IPS-18a (cell line): ENCODE data around the gene ADCY3.

Experiments used
- H3K27ac ChIP-seq: one replicate; pipeline ENCODE4 v1.5.1; 2013; ENCODE audit warnings: low read length
- H3K27me3 ChIP-seq: one replicate; pipeline ENCODE4 v1.6.1; 2013; ENCODE audit warnings: mild to moderate bottlenecking, low read length; ENCODE audit not compliant: control insufficient read depth, insufficient read depth
- H3K36me3 ChIP-seq: one replicate; pipeline ENCODE4 v1.6.1; 2013; ENCODE audit warnings: low read depth, low read length; ENCODE audit not compliant: control insufficient read depth
- H3K4me1 ChIP-seq: one replicate; pipeline ENCODE4 v1.6.1; 2013; ENCODE audit warnings: low read depth, low read length; ENCODE audit not compliant: control insufficient read depth
- H3K4me3 ChIP-seq: one replicate; pipeline ENCODE4 v1.5.1; 2013; ENCODE audit warnings: low read length
- H3K9ac ChIP-seq: one replicate; pipeline ENCODE4 v1.6.1; 2013; ENCODE audit warnings: mild to moderate bottlenecking, low read length, moderate library complexity
- H3K9me3 ChIP-seq: one replicate; pipeline ENCODE4 v1.6.1; 2013; ENCODE audit warnings: low read depth, low read length; ENCODE audit not compliant: control insufficient read depth

Gene ADCY3

DNA sequence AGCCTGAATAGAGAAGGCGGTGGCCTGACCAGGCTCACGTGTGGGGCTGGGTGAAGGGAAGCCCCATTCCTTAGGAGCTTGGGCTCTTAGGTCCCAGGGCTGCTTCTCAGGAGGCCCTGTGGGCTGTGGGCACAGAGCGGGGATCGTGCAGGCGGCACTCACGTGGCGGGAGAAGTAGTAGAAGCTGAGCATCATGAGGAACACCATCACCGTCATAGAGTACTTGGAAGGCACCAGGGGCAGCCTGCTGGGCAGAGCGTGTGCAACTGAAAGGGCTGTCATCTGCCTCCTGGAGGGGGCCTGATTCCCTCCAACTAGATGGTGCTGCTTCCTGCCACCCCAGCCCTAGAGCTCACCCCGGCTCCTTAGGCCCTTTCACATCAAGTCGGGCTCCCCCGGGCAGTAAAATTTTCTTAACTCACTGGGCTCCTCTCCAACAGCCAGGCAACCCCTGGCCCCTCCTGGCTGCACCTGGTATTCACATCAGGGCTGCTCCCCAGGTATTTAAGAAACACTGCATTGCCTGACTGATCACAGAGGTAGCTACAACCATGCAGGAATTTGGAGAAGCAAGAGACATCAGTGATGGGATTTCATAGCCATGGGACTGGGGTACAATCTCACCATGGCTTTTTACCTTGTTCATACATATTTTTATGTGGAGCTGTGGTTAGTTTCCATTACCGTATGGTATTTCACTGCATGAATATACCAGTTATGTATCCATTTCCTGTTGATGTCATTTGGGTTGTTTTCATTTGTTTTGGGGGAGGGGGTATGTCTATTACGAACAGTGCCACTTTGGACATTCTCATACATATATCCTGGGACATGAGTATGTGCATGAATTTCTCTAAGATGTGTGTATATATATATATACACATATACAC is 93.9 kb downstream of the ADCY3 start:
- Histone ChIP-seq H3K4me1 (peaks cover 28% of the 10 kb centered on the region), H3K27ac (no peak overlapping the region), H3K27me3 (no peaks in the 10 kb centered on the region), H3K36me3 (peaks cover 12% of the 10 kb centered on the region), H3K9ac (no peak overlapping the region), H3K9me3 (no peaks in the 10 kb centered on the region), H3K4me3 (no peak overlapping the region)

DNA sequence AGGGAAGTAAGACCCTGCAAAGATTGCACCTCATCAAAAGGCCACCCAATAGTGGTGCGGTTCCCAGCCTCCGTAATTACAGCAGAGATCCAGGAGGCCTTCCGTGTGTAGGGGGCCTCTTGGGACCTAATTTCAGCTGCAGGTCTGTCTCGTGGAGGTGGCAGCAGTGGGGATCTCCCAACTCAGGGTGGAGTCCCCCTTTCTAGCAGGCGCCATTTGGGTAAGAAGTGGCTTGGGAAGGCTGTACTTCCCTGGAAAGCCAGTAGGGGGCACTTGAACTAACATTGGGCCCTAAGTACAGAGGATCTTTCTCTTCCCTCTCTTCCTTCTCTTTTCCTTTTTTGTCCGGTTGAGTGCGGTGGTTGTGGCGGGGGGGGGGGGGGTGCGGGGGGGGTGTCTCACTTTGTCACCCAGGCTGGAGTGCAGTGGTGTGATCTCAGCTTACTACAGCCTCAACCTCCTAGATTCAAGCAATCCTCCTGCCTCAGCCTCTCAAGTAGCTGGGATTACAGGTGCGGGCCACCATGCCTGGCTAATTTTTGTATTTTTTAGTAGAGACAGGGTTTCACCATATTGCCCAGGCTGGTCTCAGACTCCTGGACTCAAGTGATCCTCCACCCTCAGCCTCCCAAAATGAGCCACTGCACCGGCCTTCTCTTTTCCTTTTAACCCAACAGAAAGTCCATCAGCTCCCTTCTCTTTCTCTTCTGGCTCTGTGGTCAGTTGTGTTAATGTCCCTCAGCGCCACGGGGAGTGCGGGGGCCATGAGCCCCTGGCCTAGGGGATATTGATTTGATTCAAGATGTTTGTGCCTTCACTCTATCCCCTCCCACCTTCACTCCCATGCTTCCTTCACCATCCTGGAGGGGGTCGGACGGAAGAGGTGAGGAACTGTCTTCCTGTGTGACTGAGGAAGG is 94.8 kb downstream of the ADCY3 start:
- peaks cover 32% of the 10 kb centered on the region for H3K4me1 ChIP-seq
- H3K27ac ChIP-seq, result no peak overlapping the region
- H3K9me3 ChIP-seq, result no peaks in the 10 kb centered on the region
- H3K36me3 ChIP-seq, result peaks cover 20% of the 10 kb centered on the region
- H3K4me3 ChIP-seq, result no peak overlapping the region
- H3K9ac ChIP-seq, result no peak overlapping the region
- no peaks in the 10 kb centered on the region for H3K27me3 ChIP-seq

DNA sequence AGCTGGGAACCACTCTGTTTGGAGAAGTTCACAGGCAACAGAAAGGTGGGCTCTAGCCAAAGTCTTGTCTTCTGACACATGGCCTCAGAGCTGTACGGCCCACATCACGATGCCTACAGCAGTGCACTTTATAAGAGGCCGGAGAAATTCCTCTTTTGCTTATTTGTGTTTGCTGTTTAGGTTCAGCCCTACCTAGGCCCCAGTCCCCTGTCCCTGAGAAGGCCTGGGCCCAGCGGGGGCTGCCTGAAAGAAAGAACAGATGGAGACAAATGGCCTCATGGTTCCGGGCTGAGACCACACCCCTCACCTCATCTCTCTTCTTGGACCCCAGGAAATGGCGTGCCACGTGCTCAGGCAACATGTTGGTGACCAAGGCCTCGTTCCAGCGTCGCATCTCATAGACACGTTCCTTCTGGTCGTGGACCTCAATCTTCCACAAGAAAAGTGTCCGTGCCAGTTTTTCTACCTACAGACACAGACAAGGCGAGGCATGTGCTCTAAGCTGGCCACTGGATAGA is 95.9 kb downstream of the ADCY3 start:
- Histone ChIP-seq H3K4me3 (no peak overlapping the region), H3K9me3 (no peaks in the 10 kb centered on the region), H3K27ac (no peak overlapping the region), H3K36me3 (peaks cover 29% of the 10 kb centered on the region), H3K9ac (no peak overlapping the region), H3K27me3 (no peaks in the 10 kb centered on the region), H3K4me1 (peaks cover 32% of the 10 kb centered on the region)

DNA sequence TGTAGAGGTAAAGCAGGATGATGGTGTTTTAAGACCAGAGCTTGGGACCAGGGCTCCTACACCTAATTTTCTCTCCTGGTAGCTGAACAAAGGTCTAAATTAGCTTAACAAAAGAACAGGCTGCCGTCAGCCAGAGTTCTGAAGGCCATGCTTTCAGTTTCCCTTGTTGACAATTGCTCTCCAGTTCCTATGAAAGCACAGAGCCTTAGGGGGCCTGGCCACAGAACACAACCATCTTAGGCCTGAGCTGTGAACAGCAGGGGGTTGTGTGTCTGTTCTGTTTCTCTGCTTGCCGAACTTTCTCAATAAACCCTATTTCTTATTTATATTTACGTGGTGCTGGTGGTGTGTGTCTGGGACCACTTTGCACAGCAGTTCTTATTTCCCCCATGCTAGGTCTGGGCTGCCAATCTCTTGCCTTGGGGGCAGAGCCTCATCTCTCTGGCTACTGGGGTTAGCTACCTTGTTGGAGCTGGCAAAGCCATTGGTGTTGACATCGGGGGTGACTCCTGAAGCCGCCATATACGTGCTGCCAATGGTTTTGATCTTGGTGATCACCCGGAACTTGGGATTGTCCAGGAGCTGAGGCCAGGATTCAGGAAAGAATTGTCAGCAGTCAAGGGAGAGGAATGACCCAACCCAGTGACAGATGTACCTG is 97.9 kb downstream of the ADCY3 start:
- peak overlapping the region; percentile 44 for H3K4me3 ChIP-seq
- H3K27ac ChIP-seq, result peak overlapping the region; percentile 85
- H3K27me3 ChIP-seq, result no peaks in the 10 kb centered on the region
- H3K4me1 ChIP-seq, result peaks cover 32% of the 10 kb centered on the region
- H3K9ac ChIP-seq, result peak overlapping the region; percentile 34
- no peaks in the 10 kb centered on the region for H3K9me3 ChIP-seq
- H3K36me3 ChIP-seq, result peaks cover 47% of the 10 kb centered on the region

DNA sequence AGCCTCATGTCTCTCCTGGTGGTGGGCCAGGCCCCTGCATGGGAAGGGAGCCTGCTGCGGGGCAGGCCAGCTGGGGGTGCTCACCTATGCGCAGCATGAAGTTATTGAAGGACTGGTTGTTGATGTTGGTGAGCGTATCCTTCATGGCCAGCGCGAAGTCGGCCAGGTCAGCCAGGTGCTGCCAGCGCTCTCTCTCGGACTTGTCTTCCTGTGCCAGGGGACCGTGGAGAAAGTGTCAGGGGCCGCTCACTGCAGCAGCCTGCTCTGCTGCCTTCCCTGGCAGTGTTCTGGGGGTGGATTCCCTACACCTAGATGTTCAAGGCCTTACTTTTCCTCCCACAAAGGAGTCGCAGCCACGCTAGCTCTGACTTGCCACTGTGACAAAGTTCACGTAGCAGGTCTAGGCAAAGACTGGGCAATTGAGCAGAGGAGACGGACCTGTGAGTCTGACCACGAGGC is 98.6 kb downstream of the ADCY3 start:
- H3K9ac ChIP-seq, result peak overlapping the region; percentile 34
- H3K4me3 ChIP-seq, result peak overlapping the region; percentile 44
- peak overlapping the region; percentile 85 for H3K27ac ChIP-seq
- peaks cover 54% of the 10 kb centered on the region for H3K36me3 ChIP-seq
- H3K4me1 ChIP-seq, result peaks cover 32% of the 10 kb centered on the region
- H3K27me3 ChIP-seq, result no peaks in the 10 kb centered on the region
- no peaks in the 10 kb centered on the region for H3K9me3 ChIP-seq

DNA sequence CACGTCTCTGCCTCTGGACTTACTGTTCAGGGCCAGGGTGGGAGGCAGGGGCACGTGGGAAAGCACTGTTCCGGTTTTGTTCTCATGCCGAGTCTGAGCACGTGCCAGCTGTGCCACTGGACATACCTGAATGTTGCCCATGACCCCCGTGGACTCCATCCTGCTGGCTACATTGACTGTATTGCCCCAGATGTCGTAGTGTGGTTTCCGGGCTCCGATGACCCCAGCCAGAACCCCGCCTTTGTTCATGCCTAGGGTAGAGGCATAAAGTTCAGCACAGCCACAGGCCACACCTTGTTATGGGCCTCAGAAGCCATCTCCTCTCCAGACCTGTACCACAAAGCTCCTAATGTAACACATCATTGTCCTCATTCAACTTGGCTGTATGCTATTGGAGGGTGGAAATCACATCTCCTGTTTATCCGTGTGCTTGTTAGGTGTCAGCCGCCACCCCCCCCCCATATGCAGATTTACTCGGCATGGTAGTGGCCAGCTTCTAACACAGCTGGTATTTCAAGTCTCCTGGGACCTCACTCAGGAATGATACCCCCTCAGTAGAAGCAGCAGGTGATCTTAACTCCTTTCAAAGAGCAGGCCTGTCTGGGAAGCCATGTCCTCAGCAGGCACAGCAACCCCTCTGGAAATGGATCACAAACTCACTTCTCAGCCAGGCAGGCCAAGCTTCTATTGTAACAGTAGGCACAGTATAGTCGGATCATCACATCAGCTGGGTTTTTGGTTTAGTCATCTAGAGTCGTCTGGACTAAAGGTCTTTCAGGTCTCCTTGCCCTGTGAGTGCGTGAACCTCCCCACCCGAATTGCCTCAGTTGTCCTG is 99.2 kb downstream of the ADCY3 start:
- H3K36me3 ChIP-seq, result peaks cover 60% of the 10 kb centered on the region

DNA sequence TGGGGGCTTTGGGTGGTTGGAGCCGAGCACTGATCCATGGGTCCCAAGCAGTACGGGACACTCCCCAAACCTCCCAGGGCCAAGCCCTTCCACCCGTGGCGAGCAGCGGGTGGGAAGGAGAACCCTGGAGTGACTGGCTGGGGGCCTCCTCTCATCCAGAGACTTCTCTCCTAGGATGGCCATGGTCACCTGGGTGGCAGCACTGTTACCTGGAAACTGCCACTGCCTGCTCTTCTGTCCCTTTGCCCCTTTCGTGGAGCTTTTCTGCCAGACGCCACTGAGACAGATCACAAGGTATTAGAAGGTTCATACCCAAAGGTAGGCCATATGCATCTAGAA is 99.9 kb downstream of the ADCY3 start:
- no peak overlapping the region for H3K27ac ChIP-seq
- H3K27me3 ChIP-seq, result no peaks in the 10 kb centered on the region
- H3K36me3 ChIP-seq, result peaks cover 67% of the 10 kb centered on the region

More for the DNA sequence above, 99.2 kb downstream of the ADCY3 start:
- Histone ChIP-seq H3K27me3 (no peaks in the 10 kb centered on the region), H3K9me3 (no peaks in the 10 kb centered on the region), H3K4me3 (peak overlapping the region; percentile 44), H3K9ac (no peak overlapping the region), H3K27ac (peak overlapping the region; percentile 85), H3K4me1 (peaks cover 27% of the 10 kb centered on the region)

DNA sequence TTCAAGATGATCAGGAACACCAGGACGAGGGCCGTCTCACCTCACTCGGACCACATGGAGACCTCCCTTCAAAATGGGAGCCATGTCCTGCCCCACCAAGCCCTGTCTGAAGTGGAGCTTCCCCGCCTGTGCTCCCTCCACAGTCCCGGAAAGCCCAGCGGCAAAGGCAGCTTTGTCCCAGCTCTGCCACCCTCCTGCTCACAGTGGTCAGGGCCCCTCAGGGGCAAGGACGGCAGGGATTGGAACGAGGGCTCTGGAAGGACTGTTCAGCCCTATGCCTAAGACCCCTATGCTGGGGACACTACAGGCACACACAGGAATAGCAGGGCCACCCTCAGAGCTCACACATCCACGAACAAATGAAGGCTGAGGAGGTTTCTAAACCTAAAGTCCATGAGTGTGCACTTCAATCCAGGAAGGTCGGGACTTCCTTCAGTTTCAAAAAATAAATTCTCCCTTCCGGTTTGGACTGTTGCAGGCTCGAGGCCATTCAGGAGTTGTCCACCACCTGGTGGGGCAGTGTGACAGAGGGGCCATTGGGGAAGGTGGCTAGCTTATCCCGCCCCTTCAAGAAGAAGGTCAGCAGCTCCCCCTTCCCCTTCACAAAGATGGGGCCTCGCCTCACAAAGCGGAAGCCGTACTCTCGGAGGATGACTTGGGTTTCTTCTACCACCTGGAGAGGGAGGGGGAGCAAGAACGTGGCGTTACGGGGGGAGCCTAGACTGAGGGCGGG is 100.4 kb downstream of the ADCY3 start:
- Histone ChIP-seq H3K4me1 (peaks cover 26% of the 10 kb centered on the region), H3K36me3 (peaks cover 72% of the 10 kb centered on the region), H3K27ac (no peak overlapping the region), H3K9me3 (no peaks in the 10 kb centered on the region), H3K4me3 (no peak overlapping the region), H3K27me3 (no peaks in the 10 kb centered on the region), H3K9ac (no peak overlapping the region)

More for the DNA sequence above, 99.9 kb downstream of the ADCY3 start:
- peaks cover 26% of the 10 kb centered on the region for H3K4me1 ChIP-seq
- no peak overlapping the region for H3K9ac ChIP-seq
- no peak overlapping the region for H3K4me3 ChIP-seq
- no peaks in the 10 kb centered on the region for H3K9me3 ChIP-seq

DNA sequence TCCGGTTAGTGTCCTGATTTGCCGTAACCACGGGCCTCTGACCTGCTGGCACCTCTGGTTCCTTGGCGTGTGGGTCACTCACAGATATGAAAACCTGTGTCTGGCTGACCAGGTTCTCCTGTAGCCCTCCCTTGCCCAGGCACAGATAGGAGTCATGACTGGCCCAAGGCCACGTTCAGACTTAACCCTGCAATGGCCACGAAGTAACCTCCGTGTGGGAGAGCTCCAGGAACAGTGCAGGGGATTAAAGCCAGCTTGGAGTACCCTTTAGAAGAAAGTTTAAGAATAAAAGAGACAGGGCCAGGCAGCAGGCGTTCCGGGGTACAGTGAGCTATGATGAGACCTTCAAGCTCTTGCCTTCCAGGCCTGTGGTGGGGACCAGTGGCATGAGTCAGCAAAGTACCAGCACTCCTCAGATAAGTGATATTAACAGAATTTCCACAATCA is 101.3 kb downstream of the ADCY3 start:
- H3K9me3 ChIP-seq, result no peaks in the 10 kb centered on the region
- peaks cover 26% of the 10 kb centered on the region for H3K4me1 ChIP-seq
- no peak overlapping the region for H3K27ac ChIP-seq
- H3K27me3 ChIP-seq, result no peaks in the 10 kb centered on the region
- no peak overlapping the region for H3K9ac ChIP-seq
- H3K36me3 ChIP-seq, result peaks cover 81% of the 10 kb centered on the region
- no peak overlapping the region for H3K4me3 ChIP-seq

DNA sequence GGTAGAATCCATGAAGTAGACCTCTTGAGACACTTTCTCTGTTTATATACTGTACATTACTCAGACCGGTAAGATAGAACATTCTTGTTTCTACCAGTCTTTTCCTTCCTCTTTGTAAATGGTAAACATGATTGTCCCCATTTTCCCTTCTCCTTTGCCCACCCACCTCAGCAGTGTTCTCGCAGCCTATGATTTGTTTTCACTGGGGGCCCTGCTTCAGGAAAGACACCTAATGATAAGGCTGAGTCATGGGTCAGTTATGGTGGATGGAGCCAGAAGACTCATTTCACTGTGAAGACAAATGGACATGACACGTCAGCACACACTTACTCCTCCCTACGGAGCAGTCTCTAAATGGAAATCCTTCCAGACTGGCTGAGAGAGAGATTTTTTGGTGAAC is 103.2 kb downstream of the ADCY3 start:
- no peak overlapping the region for H3K27ac ChIP-seq
- no peaks in the 10 kb centered on the region for H3K27me3 ChIP-seq
- H3K4me3 ChIP-seq, result no peak overlapping the region
- no peaks in the 10 kb centered on the region for H3K9me3 ChIP-seq
- peaks cover 75% of the 10 kb centered on the region for H3K36me3 ChIP-seq
- no peak overlapping the region for H3K9ac ChIP-seq
- H3K4me1 ChIP-seq, result peaks cover 11% of the 10 kb centered on the region
